ENCODE data around the gene DIS3L2.

DNA sequence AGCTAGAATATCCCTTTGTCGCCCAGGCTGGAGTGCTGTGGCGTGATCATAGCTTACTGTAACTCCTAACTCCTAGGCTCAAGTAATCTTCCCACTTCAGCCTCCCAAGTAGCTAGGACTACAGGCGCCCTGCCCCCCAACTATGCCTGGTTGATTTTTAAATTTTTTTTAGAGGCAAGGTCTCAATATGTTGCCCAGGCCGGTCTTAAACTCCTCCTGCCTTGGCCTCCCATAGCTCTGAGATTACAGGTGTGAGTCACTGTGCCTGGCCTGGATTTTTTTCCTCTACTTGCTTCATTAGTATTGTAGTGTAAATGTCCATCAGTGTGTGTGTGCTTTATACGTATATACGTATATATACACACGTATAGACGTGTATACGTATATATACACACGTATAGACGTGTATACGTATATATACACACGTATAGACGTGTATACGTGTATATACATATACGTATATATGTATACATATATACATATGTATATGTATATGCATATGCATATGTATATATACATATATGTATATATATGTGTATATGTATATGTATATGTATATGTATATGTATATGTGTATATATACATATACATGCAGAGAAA lies 124.4 kb downstream of the DIS3L2 start:
- TF ChIP-seq, protein P1, sequence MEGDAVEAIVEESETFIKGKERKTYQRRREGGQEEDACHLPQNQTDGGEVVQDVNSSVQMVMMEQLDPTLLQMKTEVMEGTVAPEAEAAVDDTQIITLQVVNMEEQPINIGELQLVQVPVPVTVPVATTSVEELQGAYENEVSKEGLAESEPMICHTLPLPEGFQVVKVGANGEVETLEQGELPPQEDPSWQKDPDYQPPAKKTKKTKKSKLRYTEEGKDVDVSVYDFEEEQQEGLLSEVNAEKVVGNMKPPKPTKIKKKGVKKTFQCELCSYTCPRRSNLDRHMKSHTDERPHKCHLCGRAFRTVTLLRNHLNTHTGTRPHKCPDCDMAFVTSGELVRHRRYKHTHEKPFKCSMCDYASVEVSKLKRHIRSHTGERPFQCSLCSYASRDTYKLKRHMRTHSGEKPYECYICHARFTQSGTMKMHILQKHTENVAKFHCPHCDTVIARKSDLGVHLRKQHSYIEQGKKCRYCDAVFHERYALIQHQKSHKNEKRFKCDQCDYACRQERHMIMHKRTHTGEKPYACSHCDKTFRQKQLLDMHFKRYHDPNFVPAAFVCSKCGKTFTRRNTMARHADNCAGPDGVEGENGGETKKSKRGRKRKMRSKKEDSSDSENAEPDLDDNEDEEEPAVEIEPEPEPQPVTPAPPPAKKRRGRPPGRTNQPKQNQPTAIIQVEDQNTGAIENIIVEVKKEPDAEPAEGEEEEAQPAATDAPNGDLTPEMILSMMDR (IDR thresholded peaks at IDR 0.05): no peak
- TF ChIP-seq POLR2AphosphoS5 (IDR thresholded peaks at IDR 0.05): no peak
